HepG2 (cell line): ENCODE data around the gene FCMR. TPM values are rescaled to one million over a fixed set of nuclear protein-coding genes. Genes with fewer than 3 reads are reported as not detected.
A peak's percentile ranks its signal among the peaks of the same experiment; 100 is the strongest.

ENCODE experiments used
- JUNB ChIP-seq: sonication (generic); formaldehyde crosslinking; IDR thresholded peaks from 2 replicates; pipeline ENCODE4 v1.8.0; 2022; ENCODE audit warnings: missing genetic modification reagents, mild to moderate bottlenecking, borderline replicate concordance
- RAD21 ChIP-seq: fragments of 450-650 bp; formaldehyde crosslinking; IDR thresholded peaks from 2 replicates; pipeline ENCODE4 v1.5.0; 2020; ENCODE audit warnings: mild to moderate bottlenecking
- RFXANK ChIP-seq: IDR thresholded peaks from 2 replicates; pipeline ENCODE4 v1.6.1; 2016
- THAP11 ChIP-seq: IDR thresholded peaks from 2 replicates; pipeline ENCODE4 v1.6.1; 2016; ENCODE audit warnings: missing biosample characterization, missing genetic modification reagents
- XRCC5 ChIP-seq: fragments of 200-400 bp; formaldehyde crosslinking; optimal IDR thresholded peaks from 2 replicates; pipeline ENCODE3; 2017; ENCODE audit warnings: mild to moderate bottlenecking, low read length
- ZNF20 ChIP-seq: sonication (generic); formaldehyde crosslinking; IDR thresholded peaks from 2 replicates; pipeline ENCODE4 v1.4.0; 2020; ENCODE audit warnings: mild to moderate bottlenecking, moderate library complexity, missing genetic modification reagents
- ZNF552 ChIP-seq: sonication (generic); formaldehyde crosslinking; IDR thresholded peaks from 2 replicates; pipeline ENCODE4 v1.9.0; 2022; ENCODE audit warnings: missing genetic modification reagents, mild to moderate bottlenecking, borderline replicate concordance
- ZNF569 ChIP-seq: sonication (generic); formaldehyde crosslinking; IDR thresholded peaks from 2 replicates; pipeline ENCODE4 v1.5.0; 2020; ENCODE audit warnings: mild to moderate bottlenecking, missing genetic modification reagents, moderate library complexity, borderline replicate concordance
- ZNF598 ChIP-seq: sonication (generic); formaldehyde crosslinking; IDR thresholded peaks from 2 replicates; pipeline ENCODE4 v1.5.1; 2020; ENCODE audit warnings: mild to moderate bottlenecking, missing genetic modification reagents, borderline replicate concordance
- polyA plus RNA-seq, 8 experiments: library from polyadenylated mRNA; depleted of rRNA in 3 of 8; stranded (reverse) in 7 of 8; unstranded in 1 of 8; fragments of >200 nt; fragmentation: Illumina TruSeq in 4 of 8; extraction: Trizol in 4 of 8; gene quantifications; 2 replicates each; pipeline versions ENCODE4 v1.2.1 to v1.2.3, GENCODE V29; 2011 to 2016; ENCODE audit warnings: low read depth in 4 of 8, missing spikeins in 1 of 8, mixed read lengths in 1 of 8; ENCODE audit not compliant: insufficient read depth in 1 of 8
- total RNA-seq, 5 experiments: library from RNA; depleted of rRNA; stranded (reverse); fragments of >200 nt; fragmentation: Illumina TruSeq; extraction: Trizol; gene quantifications; 2 replicates each; pipeline ENCODE4 v1.2.3, GENCODE V29; 2016; ENCODE audit warnings: low read depth in 1 of 5
- TF ChIP-seq, protein P1 (sequence below): sonication (generic); formaldehyde crosslinking; IDR thresholded peaks from 2 replicates; pipeline ENCODE4 v1.4.0; 2020; ENCODE audit warnings: missing genetic modification reagents
- TF ChIP-seq, protein P2 (sequence below): sonication (generic); formaldehyde crosslinking; IDR thresholded peaks from 2 replicates; pipeline ENCODE4 v1.4.0; 2020; ENCODE audit warnings: missing genetic modification reagents
- TF ChIP-seq, protein P3 (sequence below): sonication (generic); formaldehyde crosslinking; IDR thresholded peaks from 2 replicates; pipeline ENCODE4 v1.5.1; 2020; ENCODE audit warnings: mild to moderate bottlenecking, missing genetic modification reagents, moderate library complexity
- TF ChIP-seq, protein P4 (sequence below): sonication (generic); formaldehyde crosslinking; IDR thresholded peaks from 2 replicates; pipeline ENCODE4 v1.9.0; 2021; ENCODE audit warnings: missing genetic modification reagents, mild to moderate bottlenecking, borderline replicate concordance
- TF ChIP-seq, protein P5 (sequence below): IDR thresholded peaks from 2 replicates; pipeline ENCODE4 v1.6.1; 2016; ENCODE audit warnings: low read depth
- TF ChIP-seq, protein P6 (sequence below): sonication (generic); formaldehyde crosslinking; conservative IDR thresholded peaks from 2 replicates; pipeline ENCODE4 v1.4.0; 2020; ENCODE audit warnings: missing genetic modification reagents

FCMR gene
- total and polyA plus RNA-seq, 2 of the 13 experiments (the other 11 are each of a cell fraction or from before 2014, with no cell fraction given): not detected

DNA sequence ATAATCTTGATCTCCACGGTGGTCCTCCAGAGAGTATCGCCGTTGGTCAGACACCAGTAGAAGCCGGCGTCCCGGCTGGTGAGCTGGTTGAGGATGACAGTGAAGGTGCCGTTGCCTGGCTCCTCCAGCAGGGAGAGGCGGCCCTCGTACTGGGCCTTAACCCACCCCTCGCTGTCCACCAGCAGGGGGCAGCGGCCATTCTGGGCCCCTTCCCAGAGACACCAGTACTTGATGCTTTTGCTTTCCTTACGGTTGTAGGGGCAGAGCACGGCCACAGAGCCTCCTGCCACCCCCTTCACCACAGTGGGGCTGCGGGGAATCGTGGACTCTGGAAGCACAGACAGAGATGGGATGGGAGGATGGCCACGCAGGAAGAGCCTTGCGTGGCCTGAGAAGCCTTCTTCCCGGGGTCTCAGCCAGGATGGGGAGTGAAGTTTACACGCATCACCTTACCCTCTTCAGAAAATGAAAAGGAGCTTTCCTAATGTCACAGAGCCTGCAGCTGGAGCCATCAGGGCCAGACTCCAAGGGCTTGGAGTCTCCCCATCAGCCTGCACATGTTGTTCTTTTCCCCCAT, 13.8 kb upstream of the FCMR start (continued):
- TF ChIP-seq, protein P1, sequence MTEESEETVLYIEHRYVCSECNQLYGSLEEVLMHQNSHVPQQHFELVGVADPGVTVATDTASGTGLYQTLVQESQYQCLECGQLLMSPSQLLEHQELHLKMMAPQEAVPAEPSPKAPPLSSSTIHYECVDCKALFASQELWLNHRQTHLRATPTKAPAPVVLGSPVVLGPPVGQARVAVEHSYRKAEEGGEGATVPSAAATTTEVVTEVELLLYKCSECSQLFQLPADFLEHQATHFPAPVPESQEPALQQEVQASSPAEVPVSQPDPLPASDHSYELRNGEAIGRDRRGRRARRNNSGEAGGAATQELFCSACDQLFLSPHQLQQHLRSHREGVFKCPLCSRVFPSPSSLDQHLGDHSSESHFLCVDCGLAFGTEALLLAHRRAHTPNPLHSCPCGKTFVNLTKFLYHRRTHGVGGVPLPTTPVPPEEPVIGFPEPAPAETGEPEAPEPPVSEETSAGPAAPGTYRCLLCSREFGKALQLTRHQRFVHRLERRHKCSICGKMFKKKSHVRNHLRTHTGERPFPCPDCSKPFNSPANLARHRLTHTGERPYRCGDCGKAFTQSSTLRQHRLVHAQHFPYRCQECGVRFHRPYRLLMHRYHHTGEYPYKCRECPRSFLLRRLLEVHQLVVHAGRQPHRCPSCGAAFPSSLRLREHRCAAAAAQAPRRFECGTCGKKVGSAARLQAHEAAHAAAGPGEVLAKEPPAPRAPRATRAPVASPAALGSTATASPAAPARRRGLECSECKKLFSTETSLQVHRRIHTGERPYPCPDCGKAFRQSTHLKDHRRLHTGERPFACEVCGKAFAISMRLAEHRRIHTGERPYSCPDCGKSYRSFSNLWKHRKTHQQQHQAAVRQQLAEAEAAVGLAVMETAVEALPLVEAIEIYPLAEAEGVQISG (CRISPR knock-in tag): peak; percentile 61; the same call in 1 of the 2 replicates
- TF ChIP-seq, protein P2, sequence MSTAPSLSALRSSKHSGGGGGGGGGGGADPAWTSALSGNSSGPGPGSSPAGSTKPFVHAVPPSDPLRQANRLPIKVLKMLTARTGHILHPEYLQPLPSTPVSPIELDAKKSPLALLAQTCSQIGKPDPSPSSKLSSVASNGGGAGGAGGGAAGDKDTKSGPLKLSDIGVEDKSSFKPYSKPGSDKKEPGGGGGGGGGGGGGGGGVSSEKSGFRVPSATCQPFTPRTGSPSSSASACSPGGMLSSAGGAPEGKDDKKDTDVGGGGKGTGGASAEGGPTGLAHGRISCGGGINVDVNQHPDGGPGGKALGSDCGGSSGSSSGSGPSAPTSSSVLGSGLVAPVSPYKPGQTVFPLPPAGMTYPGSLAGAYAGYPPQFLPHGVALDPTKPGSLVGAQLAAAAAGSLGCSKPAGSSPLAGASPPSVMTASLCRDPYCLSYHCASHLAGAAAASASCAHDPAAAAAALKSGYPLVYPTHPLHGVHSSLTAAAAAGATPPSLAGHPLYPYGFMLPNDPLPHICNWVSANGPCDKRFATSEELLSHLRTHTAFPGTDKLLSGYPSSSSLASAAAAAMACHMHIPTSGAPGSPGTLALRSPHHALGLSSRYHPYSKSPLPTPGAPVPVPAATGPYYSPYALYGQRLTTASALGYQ: no peak
- no peak for TF ChIP-seq ZNF569 (CRISPR knock-in tag)
- TF ChIP-seq ZNF20 (CRISPR knock-in tag): no peak
- TF ChIP-seq ZNF598 (CRISPR knock-in tag): no peak
- no peak for TF ChIP-seq ZNF552
- peak; percentile 93 for TF ChIP-seq RAD21
- no peak for TF ChIP-seq RFXANK (CRISPR knock-in tag)
- TF ChIP-seq JUNB (CRISPR knock-in tag): no peak
- TF ChIP-seq, protein P3, sequence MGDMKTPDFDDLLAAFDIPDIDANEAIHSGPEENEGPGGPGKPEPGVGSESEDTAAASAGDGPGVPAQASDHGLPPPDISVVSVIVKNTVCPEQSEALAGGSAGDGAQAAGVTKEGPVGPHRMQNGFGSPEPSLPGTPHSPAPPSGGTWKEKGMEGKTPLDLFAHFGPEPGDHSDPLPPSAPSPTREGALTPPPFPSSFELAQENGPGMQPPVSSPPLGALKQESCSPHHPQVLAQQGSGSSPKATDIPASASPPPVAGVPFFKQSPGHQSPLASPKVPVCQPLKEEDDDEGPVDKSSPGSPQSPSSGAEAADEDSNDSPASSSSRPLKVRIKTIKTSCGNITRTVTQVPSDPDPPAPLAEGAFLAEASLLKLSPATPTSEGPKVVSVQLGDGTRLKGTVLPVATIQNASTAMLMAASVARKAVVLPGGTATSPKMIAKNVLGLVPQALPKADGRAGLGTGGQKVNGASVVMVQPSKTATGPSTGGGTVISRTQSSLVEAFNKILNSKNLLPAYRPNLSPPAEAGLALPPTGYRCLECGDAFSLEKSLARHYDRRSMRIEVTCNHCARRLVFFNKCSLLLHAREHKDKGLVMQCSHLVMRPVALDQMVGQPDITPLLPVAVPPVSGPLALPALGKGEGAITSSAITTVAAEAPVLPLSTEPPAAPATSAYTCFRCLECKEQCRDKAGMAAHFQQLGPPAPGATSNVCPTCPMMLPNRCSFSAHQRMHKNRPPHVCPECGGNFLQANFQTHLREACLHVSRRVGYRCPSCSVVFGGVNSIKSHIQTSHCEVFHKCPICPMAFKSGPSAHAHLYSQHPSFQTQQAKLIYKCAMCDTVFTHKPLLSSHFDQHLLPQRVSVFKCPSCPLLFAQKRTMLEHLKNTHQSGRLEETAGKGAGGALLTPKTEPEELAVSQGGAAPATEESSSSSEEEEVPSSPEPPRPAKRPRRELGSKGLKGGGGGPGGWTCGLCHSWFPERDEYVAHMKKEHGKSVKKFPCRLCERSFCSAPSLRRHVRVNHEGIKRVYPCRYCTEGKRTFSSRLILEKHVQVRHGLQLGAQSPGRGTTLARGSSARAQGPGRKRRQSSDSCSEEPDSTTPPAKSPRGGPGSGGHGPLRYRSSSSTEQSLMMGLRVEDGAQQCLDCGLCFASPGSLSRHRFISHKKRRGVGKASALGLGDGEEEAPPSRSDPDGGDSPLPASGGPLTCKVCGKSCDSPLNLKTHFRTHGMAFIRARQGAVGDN (CRISPR knock-in tag): peak; percentile 47
- TF ChIP-seq THAP11 (CRISPR knock-in tag): 0 out of 2 replicates have a peak, but pooled peaks have one; percentile 16
- TF ChIP-seq, protein P4, sequence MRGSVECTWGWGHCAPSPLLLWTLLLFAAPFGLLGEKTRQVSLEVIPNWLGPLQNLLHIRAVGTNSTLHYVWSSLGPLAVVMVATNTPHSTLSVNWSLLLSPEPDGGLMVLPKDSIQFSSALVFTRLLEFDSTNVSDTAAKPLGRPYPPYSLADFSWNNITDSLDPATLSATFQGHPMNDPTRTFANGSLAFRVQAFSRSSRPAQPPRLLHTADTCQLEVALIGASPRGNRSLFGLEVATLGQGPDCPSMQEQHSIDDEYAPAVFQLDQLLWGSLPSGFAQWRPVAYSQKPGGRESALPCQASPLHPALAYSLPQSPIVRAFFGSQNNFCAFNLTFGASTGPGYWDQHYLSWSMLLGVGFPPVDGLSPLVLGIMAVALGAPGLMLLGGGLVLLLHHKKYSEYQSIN: no peak
- TF ChIP-seq, protein P5, sequence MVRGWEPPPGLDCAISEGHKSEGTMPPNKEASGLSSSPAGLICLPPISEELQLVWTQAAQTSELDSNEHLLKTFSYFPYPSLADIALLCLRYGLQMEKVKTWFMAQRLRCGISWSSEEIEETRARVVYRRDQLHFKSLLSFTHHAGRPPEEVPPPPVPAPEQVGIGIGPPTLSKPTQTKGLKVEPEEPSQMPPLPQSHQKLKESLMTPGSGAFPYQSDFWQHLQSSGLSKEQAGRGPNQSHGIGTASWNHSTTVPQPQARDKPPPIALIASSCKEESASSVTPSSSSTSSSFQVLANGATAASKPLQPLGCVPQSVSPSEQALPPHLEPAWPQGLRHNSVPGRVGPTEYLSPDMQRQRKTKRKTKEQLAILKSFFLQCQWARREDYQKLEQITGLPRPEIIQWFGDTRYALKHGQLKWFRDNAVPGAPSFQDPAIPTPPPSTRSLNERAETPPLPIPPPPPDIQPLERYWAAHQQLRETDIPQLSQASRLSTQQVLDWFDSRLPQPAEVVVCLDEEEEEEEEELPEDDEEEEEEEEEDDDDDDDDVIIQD (CRISPR knock-in tag): no peak
- TF ChIP-seq XRCC5: peak; percentile 95
- TF ChIP-seq, protein P6, sequence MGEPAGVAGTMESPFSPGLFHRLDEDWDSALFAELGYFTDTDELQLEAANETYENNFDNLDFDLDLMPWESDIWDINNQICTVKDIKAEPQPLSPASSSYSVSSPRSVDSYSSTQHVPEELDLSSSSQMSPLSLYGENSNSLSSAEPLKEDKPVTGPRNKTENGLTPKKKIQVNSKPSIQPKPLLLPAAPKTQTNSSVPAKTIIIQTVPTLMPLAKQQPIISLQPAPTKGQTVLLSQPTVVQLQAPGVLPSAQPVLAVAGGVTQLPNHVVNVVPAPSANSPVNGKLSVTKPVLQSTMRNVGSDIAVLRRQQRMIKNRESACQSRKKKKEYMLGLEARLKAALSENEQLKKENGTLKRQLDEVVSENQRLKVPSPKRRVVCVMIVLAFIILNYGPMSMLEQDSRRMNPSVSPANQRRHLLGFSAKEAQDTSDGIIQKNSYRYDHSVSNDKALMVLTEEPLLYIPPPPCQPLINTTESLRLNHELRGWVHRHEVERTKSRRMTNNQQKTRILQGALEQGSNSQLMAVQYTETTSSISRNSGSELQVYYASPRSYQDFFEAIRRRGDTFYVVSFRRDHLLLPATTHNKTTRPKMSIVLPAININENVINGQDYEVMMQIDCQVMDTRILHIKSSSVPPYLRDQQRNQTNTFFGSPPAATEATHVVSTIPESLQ: no peak
